ENCODE data around the gene BHLHE41. TPM values are rescaled to one million over a fixed set of nuclear protein-coding genes. Genes with fewer than 3 reads are reported as not detected.

Gene BHLHE41
- total RNA-seq: 1.3 TPM

GRCh38 chr12:26124446-26125399, at the start of gene BHLHE41:
Gene BHLHE41, minus strand, starts transcription at chr12:26125037. Its CDS starts 258 bp downstream, at chr12:26124779.

Other genes starting within 250 kb of the BHLHE41 start
- gene RASSF8, start 166.4 kb downstream of the BHLHE41 start, total RNA-seq: 21.6 TPM
- gene SSPN, start 70.5 kb upstream of the BHLHE41 start, total RNA-seq: 2.2 TPM

Data from parietal lobe (tissue), 1 donor.